Myocyte (in vitro differentiated cells): ENCODE results near the gene ACSS3. TPM values are rescaled to one million over a fixed set of nuclear protein-coding genes. Genes with fewer than 3 reads are reported as not detected.

ENCODE experiments used
- DNase-seq: peaks from one replicate; pipeline ENCODE4 v3.0.0-alpha.2; 2012; ENCODE audit warnings: low read depth
- microRNA-seq: library from miRNA; unstranded; fragments of <30 nt; microRNA quantifications from one replicate; pipeline ENCODE4, GENCODE V29; 2016
- total RNA-seq: library from RNA; depleted of rRNA; stranded (reverse); fragments of >200 nt; gene quantifications from 2 replicates; pipeline ENCODE4 v1.2.3, GENCODE V29; 2014

The ACSS3 gene
- total RNA-seq, 1 donor from 2014 or later = 2.9 TPM

DNA sequence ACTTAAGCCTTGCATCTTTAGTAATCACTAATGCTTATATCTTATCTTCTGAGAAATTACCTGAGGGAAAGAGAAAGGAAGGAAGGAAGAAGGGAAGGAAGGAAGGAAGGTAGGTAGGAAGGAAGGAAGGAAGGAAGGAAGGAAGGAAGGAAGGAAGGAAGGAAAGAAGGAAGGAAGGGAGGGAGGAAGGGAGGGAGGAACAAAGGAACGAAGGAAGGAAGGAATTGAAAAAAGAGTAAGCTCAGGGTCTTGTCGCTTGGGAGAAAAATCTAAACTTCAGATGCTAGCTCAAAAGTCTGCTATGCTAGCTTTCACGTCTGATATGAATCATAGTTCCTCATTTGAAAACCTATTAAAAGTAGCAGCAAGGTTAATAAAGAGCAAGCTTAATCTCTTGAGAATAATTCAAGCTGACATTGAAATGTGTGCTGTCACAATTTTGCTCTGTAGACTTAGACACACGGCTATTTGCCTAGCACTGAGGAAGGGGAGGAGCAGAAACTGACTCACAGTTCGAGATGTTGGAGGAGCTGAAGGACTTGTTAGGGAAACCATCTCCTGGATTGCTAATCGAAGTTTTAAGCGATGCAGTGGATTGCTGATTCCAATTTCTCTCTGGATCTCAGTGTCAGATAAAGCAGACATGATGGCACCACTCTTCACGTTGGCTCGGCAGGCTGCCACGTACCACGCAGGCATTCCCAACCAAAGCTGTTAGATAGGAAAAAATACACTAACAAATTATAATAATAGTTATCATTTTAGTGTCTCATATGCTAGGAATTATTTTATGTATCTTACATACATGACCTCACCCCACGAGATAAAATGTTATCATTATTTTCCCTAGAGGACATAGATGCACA is 216.7 kb downstream of the ACSS3 start:
- no peak for DNase-seq

DNA sequence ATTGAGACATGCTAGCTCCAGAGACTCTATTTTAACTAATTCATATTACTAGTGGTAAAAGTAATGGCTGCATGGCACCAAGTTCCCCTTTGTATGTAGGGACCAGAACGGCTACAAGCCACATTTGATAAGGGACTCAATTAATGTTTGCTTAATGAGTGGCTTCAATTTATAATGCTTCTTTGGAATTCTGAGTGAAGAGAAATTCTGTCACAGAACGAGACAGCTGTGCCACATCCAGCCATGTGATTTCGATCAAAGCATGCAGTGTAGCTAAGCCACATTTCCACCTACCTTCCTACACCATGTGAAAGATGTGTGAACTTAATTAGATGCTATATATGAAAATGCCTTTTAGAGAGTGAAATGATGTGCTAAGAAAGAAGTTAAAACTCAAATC is 217.4 kb downstream of the ACSS3 start:
- DNase-seq = no peak

DNA sequence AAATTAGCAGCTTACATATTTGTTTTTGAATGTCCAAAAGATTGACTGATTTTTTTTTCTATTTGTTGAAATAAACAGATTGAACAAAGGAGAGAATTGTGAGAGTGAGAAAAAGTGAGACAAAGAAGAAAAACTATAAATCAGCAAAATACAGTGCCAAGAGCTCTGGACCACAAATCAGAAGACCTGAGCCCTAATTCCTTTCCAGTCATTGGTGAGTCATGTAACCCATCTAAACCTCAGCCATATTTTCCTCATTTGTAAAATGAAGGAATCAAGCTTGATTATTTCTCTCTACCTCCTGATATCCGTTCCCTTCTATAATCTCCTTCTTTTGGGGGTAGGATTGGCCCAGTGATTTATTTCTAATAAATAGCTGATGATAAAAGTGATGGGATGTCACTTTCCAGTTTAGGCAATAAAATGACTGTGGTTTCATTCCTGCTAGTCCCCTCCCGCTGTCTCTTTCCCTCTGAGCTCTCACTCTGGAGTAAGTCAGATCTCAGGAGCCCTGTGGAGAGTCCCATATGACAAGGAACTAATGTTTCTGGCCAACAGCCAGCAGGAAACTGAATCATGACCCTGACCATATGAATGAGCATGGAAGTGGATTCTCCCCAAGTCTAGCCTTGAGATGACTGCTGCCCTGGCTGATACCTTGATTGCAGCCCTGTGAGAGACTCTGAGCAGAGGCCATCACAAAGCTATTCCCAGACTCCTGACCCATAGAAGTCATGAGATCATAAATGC is 218.9 kb downstream of the ACSS3 start:
- peak; percentile 11 for DNase-seq

DNA sequence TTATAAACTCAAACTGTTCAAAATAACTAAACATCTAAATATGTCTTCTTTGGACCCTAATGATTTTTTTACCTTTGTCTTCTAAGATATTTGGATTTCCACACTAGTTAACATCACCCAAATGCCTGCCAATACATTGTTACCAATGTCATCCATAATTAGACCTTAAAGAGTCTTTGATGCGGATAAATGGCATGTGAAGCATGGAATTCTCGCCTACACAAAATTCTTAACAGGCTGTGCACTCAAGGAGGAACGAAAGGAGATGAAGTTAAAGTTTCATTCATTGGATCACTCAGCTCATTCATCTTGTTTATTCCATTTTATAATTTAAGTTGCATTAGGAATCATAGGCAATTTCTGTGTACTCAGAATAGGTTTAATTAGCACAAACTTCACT is 219.7 kb downstream of the ACSS3 start:
- DNase-seq = no peak

DNA sequence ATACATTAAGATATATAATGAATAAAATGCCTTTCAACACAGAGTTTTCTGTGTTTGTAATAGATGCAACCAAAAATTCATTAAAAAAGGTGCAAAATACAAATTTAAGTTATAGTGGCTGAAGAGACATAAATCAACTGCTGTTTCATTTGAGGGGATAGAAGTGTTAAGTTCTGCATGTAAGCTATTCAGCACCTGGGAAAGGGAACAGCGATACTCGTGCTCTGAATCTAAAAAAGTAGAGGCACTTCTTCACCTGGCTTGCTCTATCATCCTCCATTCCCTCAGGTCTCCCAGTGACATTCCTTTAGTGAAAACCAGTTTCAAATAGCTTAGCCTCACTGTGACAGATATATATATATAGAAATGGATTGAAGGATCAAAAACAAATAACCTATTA is 222.6 kb downstream of the ACSS3 start:
- DNase-seq = peak; percentile 9

DNA sequence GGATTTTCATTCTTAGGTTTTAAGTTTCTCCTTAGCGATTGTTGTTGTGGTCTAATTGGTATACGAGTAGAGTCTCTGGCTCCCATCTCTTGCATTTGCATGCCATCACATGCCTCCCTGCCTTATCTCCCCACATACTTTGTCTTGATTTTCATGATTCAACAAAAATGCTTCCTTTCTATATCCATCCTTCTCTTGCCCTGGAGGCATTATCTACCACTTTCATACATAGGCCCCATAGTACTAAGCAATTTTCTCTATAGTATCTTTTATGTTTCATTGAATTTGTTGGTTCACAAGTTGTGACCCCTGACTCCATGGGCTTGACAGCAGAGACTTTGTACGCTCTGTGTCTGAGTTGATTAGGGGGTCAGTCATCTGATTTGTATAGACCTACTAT is 226.1 kb downstream of the ACSS3 start:
- DNase-seq = no peak

Small RNA genes lying within 50 kb of the gene (microRNA-seq; reads per million reads assigned to microRNA genes)
- not detected for gene MIR4699

Other genes with a start within 250 kb of the ACSS3 start
- gene LIN7A, start 140.1 kb upstream of the ACSS3 start, total RNA-seq = 0.21 and 0.26 TPM in 2 replicates